ENCODE results near the gene WFIKKN2. TPM values are rescaled to one million over a fixed set of nuclear protein-coding genes. Genes with fewer than 3 reads are reported as not detected.
"Not testable (repeated sequence)": the region's sequence is repeated elsewhere in the genome, so short reads cannot be mapped to it uniquely, and the experiment has no call there.

WFIKKN2 gene, protein sequence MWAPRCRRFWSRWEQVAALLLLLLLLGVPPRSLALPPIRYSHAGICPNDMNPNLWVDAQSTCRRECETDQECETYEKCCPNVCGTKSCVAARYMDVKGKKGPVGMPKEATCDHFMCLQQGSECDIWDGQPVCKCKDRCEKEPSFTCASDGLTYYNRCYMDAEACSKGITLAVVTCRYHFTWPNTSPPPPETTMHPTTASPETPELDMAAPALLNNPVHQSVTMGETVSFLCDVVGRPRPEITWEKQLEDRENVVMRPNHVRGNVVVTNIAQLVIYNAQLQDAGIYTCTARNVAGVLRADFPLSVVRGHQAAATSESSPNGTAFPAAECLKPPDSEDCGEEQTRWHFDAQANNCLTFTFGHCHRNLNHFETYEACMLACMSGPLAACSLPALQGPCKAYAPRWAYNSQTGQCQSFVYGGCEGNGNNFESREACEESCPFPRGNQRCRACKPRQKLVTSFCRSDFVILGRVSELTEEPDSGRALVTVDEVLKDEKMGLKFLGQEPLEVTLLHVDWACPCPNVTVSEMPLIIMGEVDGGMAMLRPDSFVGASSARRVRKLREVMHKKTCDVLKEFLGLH
- polyA plus RNA-seq (ENCODE audit: insufficient read length in 3 of 3), result 1 to 10 TPM in 1 of 3 donors, under 1 TPM in 2; 0.68 to 1.1 (median 0.97) TPM

DNA sequence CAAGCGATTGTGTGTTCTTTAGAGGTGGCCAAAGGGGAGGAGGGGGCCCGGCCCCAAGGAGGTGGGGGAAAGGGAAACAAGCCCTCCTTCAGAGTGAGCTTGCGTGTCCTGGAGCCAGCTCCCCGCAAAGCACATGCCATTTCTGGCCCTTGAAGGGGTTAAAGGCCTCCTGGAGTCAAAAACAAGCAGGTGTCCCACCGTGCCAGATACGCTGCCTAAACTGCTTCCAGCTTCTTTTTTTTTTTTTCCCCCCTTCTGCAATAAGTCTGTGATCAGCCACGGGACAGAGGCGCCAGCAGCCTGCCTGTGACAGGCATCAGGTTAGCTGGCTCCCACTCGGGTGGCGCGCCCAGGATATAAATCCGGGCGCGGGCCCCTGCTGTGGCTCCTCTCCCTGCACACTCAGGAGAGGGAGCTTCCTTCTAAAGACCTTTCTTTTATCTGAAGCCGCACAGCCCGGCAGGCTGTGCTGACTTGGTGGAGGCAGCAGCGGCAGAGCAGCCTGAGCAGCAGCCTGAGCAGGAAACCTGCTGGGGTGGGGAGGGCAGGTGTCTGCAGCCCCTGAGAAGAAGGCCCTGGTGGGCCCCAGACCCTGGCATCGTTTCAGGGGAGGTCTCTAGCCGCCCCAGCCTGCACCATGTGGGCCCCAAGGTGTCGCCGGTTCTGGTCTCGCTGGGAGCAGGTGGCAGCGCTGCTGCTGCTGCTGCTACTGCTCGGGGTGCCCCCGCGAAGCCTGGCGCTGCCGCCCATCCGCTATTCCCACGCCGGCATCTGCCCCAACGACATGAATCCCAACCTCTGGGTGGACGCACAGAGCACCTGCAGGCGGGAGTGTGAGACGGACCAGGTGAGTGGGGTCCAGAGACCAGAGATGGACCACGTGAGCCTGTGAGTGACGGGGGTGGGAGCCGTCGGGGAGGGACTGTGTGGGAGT lies at the start of gene WFIKKN2:
Gene WFIKKN2 (plus strand): TSS at position 286 of the 934 bp plus-strand sequence. CDS start 352 bp downstream, at position 638.
- no peak for DNase-seq (ENCODE audit: low read depth in 3 of 3, low spot score in 2 of 3)

DNA sequence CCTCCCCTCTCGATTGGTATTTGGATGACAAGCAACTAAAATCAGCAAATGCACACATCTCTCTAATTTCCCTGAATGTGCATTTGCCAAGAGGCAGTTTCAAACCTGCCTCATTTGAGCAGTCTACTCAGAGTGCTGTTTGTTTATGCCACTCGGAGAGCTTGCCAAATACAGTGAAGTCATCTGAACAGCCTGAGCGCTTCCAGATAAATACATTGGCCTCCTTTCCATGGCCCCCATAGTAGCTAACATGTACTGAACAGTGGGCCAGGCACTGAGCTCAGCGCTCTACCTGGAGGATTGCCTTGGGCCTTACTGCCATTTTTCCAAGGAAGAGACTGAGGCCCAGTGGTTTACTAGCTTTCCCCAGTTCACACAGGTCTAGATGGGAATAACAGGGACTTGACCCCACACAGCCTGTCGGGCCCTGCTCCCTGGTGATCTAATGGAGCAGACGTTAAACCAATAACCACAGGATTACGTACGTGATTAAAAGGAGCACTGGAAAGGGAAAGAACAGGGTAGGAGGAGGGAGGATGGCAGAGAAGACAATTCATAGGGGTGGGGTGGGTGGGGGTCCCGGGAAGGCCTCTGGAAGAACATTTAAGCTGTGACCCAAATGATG lies 49.3 kb upstream of the WFIKKN2 start:
- DNase-seq (ENCODE audit: low read depth in 3 of 3, low spot score in 2 of 3), result no peak

DNA sequence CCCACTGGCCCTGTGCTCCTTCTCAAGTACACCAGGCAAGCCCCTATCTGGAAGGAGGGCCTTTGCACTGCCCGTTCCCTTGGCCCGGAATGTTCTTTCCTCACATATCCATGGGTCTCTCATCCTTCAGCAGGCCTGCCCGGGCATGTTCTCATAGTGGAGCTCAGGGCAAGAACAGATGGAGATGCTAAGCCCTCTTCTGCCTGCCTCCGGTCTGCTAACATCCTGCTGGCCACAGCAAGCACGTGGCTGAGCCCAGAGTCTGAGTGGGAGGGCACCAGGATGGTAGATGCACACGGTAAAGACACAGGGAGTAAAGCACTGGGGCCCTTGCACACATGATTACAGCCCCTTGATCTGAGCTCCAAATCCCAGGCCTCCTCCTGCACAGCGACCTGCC lies 48.3 kb upstream of the WFIKKN2 start:
- DNase-seq (ENCODE audit: low read depth in 3 of 3, low spot score in 2 of 3), result no peak

DNA sequence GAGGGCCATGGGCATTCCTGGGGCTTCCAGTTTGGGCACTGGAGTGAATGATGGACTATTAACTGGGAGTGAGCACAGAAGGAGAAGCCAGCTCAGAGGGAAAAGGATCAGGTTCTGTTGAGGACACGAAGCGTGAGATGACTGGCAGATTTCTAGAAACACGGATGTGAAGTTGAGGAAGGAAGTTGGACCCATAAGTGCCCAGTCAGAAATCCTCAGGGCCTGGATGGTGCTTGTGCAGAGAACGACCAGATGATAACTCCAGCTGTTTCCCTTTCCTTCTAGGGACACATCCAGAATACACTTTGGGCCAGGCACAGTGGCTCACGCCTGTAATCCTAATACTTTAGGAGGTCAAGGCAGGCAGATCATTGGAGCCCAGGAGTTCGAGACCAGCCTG lies 44.8 kb upstream of the WFIKKN2 start:
- DNase-seq (ENCODE audit: low read depth in 3 of 3, low spot score in 2 of 3), result no peak

DNA sequence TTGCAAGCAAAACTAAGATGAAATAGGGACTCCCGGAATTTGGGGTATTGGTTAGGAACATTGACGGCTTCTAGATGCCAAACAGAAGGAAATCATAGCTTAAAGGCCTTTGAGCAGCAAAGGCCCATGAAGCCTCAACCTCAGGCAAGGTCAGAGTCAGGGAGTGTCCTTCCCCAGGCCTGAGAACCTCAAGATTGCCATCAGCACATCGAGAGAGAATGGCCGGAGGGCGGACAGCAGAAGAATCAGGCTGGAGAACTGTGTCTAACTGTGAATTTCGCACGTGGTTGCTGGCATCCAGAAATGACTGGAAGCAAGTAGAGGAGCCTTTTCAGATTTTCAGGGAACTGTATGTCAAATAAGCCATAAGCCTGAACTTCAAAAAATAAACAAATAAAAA lies 43.3 kb upstream of the WFIKKN2 start:
- no peak for DNase-seq (ENCODE audit: low read depth in 3 of 3, low spot score in 2 of 3)

DNA sequence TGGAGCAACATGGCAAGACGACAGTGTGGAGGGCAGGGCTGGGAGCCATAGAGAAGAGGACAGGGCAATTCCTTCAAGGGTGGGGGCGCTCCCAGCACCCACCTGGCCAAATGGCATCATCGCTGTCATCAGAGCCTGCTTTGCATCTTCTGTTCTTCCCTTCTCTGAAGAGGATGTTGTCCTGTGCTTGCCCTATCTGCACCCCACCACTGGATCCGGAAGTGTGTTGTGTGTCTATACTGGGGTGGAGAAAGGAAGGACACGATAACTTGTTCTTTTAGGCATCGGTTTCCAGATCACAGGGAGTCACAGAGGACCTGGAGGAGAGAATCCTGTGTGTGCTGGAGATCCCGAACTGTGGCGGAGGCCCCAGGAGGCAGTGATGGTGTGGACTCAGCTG lies 42.4 kb upstream of the WFIKKN2 start:
- DNase-seq (ENCODE audit: low read depth in 3 of 3, low spot score in 2 of 3), result no peak

DNA sequence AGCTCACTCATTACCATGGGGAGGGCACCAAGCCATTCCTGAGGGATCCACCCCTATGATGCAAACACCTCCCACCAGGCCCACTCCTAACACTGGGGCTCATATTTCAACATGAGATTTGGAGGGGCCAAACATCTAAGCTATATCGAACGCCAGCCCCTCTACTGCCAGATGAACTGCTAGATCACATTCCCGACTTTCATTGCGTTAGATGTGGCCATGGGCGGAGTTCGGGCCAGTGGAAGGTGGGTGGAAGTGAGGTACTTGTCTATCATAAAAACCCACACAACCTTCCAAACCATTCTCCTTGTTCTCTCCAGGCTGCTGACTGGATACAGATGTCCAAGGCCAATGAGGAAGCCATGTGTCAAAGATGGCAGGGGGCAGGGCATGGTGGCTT lies 41.0 kb upstream of the WFIKKN2 start:
- no peak for DNase-seq (ENCODE audit: low read depth in 3 of 3, low spot score in 2 of 3)

DNA sequence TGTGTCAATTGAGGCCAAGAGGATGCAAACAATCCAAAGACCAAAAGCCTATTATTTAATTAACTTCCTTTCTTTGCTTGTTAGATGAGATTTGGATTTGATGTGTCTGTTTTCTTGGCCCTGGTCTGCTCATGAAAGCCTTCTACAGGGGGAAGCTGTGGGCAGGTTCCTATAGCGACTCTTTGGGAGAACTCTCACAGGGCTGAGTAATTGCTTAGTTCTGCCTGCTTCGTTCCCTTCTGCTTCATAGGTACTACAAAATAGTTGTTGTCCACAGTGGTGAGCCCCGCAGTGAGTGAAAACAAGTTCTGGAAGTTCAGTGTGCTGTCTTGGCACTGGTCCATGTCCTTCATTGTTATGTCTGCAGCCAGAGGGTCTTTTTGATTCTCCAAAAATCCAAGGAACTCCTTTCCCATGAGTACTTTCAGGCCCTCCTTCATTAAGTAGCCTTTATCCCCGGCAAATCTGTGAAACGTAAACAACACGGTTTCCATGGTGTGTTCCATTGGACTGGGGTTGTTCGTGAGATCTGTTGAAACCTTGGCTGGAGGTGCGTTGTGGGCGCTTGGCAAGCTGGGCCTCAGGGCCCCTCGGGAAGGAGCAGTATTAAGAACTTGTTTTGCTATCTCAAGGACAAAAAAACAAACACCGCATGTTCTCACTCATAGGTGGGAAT lies 38.1 kb upstream of the WFIKKN2 start:
- no peak for DNase-seq (ENCODE audit: low read depth in 3 of 3, low spot score in 2 of 3)

DNA sequence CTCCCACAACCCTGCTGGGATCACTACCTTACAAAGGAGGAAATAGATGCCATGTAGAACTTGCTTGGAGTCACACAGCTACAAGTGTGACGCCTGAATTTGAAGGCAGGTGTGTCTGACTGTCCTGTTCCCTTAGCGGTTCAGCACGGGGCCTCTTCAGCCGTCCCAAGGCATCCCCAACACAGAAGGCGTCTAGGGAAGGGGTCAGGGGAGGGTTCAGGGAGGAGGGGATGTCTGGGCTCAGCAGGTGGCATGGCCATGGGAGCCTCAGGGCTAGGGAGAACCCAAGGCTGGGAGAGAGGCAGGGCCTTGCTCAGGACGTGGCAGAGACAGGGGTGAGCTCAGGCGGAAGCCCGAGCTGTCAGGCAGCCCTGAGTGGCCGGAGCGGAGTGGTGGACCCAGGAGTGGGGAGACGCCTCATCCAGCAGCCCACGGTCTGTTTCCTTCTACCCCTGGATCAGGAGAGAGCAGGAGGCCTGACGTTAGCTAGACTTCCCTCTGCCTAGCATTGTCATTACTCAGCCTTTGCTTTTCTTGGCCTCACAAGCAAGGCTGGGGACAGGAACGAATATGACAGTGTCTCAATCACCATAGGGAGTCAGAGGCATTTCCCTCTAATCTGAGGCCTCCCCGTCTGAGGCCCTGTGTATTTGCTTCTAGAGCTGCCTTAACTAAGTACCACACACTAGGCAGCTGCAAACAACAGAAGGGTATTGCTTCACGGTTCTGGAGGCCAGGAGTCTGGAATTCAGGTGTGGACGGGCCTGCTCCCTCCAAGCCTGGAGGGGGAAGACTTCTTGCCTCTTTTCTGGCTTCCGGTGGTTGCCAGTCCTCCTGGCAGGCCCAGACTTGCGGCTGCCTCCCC lies 36.7 kb upstream of the WFIKKN2 start:
- no peak for DNase-seq (ENCODE audit: low read depth in 3 of 3, low spot score in 2 of 3)

DNA sequence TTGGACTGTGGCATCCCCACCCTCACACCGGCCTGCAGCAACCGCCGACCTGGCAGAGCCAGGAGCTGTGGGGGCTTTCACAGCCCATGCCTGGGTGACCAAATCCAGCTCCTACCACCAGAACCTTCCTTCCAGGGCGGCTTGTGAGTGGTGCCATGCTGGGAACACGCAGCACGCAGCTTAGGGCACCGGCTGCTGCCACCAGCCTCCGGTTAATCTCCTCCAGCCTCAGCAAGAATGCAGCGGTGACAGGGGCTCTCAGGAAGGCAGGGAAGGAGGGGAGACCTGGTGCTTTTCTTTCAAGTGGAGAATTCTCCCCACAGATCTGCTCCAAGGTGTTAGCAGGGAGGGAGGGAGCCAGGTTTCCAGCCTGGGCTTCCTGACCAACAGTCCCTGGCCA lies 35.8 kb upstream of the WFIKKN2 start:
- DNase-seq (ENCODE audit: low read depth in 3 of 3, low spot score in 2 of 3), result no peak

DNA sequence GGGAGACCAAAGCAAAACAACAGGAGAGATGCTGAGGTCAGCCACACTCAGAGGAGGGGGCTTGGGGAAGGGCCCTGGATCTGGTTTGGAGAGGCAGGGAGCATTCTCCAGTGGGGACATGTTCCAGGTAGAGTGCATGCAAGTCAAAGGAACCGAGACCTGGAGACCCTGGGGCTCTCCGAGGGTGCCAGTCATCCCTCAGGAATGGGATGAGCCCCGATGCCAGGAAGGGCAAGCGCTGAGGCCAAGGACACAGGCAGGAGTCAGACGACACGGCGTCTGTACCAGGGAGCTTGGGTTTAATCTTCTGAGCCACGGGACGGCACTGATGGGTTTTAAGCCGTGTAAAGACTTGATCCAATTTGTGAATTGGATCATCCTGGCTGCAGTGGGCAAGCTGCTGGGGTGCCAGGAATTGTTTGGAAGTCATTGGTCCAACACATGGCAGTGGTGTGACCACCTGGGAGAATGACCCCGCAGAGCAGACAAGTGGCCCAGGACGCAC lies 35.1 kb upstream of the WFIKKN2 start:
- no peak for DNase-seq (ENCODE audit: low read depth in 3 of 3, low spot score in 2 of 3)

DNA sequence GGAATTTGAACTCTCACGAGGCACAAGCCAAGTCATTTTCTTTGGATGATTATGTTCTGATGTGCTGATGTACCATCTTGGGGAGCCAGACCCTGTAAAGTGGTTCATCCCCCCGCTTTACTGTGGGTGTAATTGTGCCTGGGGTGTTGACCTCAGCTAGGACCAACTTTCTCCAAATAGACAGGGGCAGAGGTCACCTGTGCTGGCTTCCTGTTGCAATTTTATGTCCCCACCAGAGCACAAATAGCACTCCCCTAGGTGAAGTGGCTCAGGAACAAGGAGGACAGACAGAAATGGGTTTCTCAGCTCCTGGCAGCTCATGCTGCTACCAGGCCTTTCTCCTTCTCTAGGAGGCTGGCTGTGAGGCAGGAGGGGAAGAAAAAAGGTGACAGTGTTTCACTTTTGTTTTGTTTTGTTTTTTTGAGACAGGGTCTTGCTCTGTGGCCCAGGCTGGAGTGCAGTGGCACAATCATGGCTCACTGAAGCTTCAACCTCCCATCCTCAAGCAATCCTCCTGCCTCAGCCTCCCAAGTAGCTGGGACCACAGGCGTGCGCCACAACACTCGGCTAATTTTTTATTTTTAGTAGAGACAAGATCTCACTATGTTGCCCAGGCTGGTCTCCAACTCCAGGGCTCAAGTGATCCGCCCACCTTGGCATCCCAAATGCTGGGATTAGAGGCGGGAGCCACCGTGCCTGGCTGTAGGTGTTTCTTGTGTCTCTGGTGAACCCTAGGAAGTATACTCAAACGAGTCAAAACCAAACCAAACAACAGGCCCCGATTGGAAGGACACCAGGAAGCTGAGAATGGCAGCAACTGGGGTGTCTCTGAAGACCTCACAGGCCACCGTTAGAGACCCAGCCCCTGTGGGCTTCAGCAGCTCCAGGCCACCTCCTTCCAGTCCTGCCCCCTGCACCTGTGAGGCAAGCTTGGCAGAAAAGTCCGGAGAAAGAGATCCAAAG lies 32.5 kb upstream of the WFIKKN2 start:
- DNase-seq (ENCODE audit: low read depth in 3 of 3, low spot score in 2 of 3), result no peak

DNA sequence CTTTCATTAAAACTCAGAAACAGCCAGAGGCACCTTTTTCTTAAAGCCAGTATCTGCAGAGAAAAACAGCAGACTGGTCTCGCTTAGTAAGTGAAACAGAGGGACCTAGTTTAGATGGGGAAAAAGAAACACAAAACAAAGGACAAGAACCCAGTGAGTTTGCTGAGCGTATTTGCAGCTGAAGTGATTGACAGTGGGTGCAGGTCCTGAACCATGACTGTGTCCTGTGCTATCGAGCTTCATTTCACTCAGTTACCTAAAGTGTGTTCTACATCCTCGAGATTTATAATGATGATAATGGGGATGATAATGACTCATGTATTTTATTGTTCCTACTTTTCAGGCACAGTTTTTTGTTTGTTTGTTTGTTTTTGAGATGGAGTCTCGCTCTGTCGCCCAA lies 31.7 kb upstream of the WFIKKN2 start:
- no peak for DNase-seq (ENCODE audit: low read depth in 3 of 3, low spot score in 2 of 3)

DNA sequence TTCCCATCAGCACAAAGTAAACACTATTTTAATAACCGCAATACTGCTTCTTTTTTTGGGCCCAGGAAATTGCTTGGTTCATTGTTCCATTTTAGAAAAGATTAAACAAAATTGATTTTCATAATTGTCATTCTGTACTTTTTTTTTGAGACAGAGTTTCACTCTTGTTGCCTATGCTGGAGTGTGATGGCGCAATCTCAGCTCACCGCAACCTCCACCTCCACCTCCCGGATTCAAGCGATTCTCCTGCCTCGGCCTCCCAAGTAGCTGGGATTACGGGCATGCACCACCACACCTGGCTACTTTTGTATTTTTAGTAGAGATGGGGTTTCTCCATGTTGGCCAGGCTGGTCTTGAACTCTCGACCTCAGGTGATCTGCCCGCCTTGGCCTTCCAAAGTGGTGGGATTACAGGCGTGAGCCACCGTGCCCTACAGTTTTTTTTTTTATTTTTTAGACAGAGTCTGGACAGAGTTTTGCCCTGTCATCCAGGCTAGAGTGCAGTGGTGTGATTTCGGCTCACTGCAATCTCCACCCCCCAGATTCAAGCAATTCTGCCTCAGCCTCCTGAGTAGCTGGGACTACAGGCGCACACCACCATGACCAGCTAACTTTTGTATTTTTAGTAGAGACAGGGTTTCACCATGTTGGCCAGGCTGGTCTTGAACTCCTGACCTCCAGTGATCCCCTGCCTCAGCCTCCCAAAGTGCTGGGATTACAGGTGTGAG lies 30.5 kb upstream of the WFIKKN2 start:
- DNase-seq (ENCODE audit: low read depth in 3 of 3, low spot score in 2 of 3), result not testable (repeated sequence)

DNA sequence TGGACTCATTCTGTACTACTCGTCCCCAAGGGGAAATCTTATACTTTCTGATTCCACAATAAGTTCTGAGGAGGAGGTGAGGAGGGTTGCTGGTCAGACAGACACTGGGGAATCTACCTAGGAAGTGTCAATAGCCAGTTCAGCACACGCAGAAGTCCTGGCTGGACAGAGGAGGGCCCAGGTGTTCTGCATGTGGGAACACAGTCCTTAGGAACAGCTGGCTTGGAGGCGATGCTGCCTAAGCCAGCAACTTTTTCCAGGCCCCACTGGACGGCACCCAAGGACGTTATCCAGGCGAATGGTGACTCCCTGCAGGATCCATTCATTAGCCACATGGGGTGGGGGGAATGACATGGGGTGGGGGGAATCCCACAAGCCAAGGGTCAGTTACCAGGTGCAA lies 29.9 kb upstream of the WFIKKN2 start:
- no peak for DNase-seq (ENCODE audit: low read depth in 3 of 3, low spot score in 2 of 3)

DNA sequence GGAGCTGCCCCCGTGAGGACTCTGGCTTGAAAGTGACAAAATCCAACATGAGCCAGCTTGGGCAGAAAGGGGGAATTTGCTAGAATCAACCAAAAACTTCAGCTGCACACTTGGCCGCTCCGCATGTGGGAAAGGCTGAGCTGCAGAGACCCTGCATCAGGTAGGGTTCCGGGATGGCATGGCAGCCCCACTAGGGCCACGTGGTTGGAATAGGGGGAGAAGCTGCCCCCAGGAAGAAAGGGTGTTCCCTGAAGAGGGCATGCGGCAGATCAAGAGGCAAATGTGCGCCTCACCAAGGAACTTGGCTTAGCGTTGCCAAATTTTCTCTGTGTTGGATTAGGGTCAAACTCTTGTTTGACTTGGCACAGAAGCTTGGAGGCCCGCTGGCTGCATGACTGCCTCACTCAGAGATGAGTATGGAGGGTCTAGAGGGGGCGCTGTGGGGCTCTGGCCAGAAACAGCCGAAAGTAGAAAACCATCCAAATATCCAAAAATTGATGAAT lies 29.2 kb upstream of the WFIKKN2 start:
- no peak for DNase-seq (ENCODE audit: low read depth in 3 of 3, low spot score in 2 of 3)

DNA sequence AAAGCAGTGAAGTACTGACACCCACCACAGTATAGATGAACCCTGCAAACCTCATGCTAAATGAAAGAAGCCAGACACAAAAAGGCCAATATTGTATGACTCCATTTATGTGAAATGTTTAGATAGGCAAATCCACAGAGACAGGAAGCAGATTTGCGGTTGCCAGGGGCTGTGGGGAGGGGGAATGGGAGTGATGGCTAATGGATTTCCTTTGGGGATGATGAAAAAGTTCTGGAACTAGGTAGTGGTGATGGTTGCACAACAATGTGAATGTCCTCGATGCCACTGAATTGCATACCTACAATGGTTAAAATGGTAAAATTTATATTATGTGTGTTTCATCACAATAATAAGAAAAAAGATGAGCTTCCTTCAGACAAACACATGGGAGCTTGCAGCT lies 28.4 kb upstream of the WFIKKN2 start:
- no peak for DNase-seq (ENCODE audit: low read depth in 3 of 3, low spot score in 2 of 3)
